Fibroblast of skin of back (primary cell): ENCODE data around the gene ITPR3. TPM values are rescaled to one million over a fixed set of nuclear protein-coding genes. Genes with fewer than 3 reads are reported as not detected.

ENCODE experiments used
- DNase-seq: peaks from one replicate; pipeline ENCODE4 v3.0.0-alpha.2; 2013
- polyA plus RNA-seq, 2 experiments: library from polyadenylated mRNA; unstranded; fragments of 120-200 nt; gene quantifications; one replicate each; pipeline ENCODE4 v1.2.1, GENCODE V29; 2013; ENCODE audit not compliant: insufficient read length in 2 of 2

ITPR3 gene
- polyA plus RNA-seq (2013, experiment 1 of 2; ENCODE audit: insufficient read length), result 7.0 TPM
- polyA plus RNA-seq (2013, experiment 2 of 2; ENCODE audit: insufficient read length), result 4.3 TPM

- DNase-seq, result peak; percentile 25
Observed at GRCh38 chr6:33620856-33621710, at the start of gene ITPR3. Gene ITPR3, plus strand, starts transcription at chr6:33621322. Its CDS starts 281 bp downstream, at chr6:33621603.

GRCh38 chr6:33571637-33572316, 49.3 kb upstream of the ITPR3 start:
- DNase-seq, result no peak

- no peak for DNase-seq
Observed at GRCh38 chr6:33575211-33575610, 45.9 kb upstream of the ITPR3 start.

- no peak for DNase-seq
Observed at GRCh38 chr6:33576668-33577067, 44.5 kb upstream of the ITPR3 start.

- DNase-seq, result no peak
Observed at GRCh38 chr6:33577106-33577535, 44.0 kb upstream of the ITPR3 start.

GRCh38 chr6:33577718-33578117, 43.4 kb upstream of the ITPR3 start:
- DNase-seq, result no peak

GRCh38 chr6:33578164-33578563, 43.0 kb upstream of the ITPR3 start:
- no peak for DNase-seq

- no peak for DNase-seq
Observed at GRCh38 chr6:33578588-33579011, 42.5 kb upstream of the ITPR3 start.

GRCh38 chr6:33579828-33580714, 41.1 kb upstream of the ITPR3 start, which contains the start of gene BAK1:
Gene BAK1, minus strand, starts transcription at chr6:33580276. Its CDS starts 2,672 bp downstream, at chr6:33577604.
- peak; percentile 92 for DNase-seq

GRCh38 chr6:33581186-33581585, 39.9 kb upstream of the ITPR3 start:
- no peak for DNase-seq

GRCh38 chr6:33583591-33584155, 37.4 kb upstream of the ITPR3 start:
- no peak for DNase-seq

GRCh38 chr6:33584700-33585402, 36.3 kb upstream of the ITPR3 start:
- no peak for DNase-seq

GRCh38 chr6:33585403-33586107, 35.6 kb upstream of the ITPR3 start:
- peak; percentile 63 for DNase-seq

- DNase-seq, result no peak
Observed at GRCh38 chr6:33586108-33586640, 34.9 kb upstream of the ITPR3 start.

GRCh38 chr6:33587529-33587928, 33.6 kb upstream of the ITPR3 start:
- DNase-seq, result no peak

GRCh38 chr6:33588894-33589293, 32.2 kb upstream of the ITPR3 start:
- DNase-seq, result no peak

GRCh38 chr6:33589392-33589730, 31.8 kb upstream of the ITPR3 start:
- no peak for DNase-seq

- peak; percentile 72 for DNase-seq
Observed at GRCh38 chr6:33589731-33590530, 31.2 kb upstream of the ITPR3 start.

GRCh38 chr6:33590531-33591198, 30.5 kb upstream of the ITPR3 start:
- DNase-seq, result no peak
